Stimulated activated CD4-positive, alpha-beta T cell treated with anti-CD3 and anti-CD28 coated beads, Interleukin-4, amount 100 ng/mL, for 1 hour (primary cell): ENCODE measurements around the gene DOCK1.
"Not testable (repeated sequence)": the region's sequence is repeated elsewhere in the genome, so short reads cannot be mapped to it uniquely, and the experiment has no call there.

ENCODE experiments used
- DNase-seq: peaks from one replicate; pipeline ENCODE4 v3.0.0-alpha.2; 2020

DOCK1 gene

DNA sequence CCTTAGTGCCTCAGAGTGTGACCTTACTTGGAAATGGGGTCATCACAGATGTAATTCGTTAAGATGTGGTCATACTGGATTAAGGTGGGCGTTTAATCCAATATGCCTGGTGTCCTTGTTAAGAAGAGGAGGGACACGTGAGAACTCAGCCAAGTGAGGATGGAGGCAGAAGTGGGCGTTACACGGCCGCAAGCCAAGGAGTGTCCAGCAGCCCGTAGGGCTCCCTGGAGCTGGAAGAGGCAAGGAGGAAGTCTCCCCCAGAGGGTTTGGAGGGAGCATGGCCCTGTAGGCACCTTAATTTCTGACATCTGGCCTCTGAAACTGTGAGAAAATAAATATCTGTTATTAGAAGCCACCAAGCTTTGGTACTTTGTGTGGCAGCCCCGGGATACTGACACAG is 21.3 kb downstream of the DOCK1 start:
- no peak for DNase-seq

DNA sequence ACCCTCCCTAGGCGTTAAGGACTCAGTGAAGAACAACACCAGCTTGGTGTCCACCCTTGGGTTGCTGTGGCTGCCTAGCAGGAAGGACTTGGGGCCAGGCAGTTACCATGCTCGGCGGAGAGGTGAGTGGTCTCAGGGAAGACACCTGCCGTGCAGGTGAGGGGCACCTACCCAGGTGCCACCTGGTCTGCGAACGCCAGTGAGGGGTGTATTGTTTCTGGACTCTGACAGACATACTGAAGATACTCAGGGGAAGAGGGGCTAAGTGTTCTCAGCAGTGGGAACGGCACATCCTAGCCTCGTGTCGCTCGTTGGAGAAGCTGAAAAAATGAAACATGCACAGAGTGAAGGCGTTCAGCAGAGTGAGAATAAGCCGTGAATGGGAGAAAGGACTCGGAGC is 22.6 kb downstream of the DOCK1 start:
- no peak for DNase-seq

DNA sequence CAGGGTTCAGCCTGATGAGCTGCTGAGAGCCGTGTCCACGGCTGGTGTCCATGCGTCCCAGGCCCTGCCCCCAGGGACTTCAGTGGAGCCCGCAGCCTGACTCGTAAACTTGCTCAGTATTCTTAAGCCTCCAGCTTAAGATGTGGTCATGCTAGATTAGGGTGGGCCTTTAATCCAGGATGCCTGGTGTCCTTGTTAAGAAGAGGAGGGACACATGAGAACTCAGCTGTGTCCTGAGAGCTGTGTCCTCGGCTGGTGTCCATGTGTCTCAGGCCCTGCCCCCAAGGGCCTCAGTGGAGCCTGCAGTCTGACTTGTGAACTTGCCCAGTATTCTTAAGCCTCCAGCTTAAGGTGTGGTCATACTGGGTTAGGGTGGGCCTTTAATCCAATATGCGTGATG is 23.0 kb downstream of the DOCK1 start:
- no peak for DNase-seq

DNA sequence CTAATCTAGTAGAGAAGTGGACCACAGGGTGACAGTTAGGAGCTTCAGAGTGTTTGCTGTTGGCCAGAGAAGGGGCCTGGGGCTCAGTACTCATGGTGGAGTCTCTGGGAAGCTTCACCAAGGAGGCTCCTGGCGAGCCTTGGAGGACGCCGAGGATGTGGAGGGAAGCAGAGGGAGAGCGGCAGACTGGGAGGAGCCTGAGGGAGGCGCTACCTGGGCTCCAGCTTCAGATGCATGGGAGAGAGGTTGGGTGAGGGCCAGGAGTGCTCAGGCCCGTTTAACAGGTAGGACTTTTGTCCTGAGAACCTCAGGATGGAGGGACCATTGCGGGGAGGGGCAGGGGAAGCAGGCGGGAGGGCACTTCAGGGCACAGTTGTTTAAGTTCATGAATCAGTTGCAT is 24.2 kb downstream of the DOCK1 start:
- no peak for DNase-seq

DNA sequence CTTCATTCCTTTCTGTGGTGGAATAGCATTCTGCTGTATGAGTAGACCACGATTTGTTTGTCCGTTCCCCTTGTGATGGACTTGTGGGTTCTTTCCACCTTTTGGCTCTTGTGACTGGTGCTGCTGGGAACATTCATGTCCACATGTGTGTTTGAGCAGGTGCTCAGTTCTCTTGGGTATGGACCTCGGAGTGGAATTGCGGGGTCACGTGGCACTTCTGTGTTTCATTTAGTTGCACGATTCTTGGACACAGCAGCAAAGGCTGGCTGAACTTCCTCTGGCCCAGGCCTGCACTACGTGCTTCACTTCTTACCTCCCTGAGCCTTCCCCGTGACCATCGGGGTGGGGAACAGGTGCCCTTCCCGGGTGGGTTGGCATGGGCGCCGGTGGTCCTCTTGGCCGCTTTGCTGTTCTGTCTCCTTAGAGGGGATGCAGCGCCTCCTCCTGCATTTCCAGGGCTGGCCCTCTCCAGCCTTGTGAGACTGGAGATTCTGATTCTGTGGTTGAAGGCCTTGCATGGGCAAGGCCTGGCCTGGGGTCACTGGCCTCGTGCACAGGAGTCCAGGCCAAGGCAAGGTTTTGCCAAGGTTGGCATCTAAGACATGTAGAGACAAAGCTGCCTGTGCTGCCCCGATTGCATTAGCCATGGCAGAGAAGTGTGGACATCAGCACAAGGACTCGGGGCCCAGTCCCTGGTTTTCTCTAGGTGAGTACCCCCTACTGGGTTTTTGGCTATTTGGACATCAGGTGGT is 25.1 kb downstream of the DOCK1 start:
- DNase-seq = no peak

DNA sequence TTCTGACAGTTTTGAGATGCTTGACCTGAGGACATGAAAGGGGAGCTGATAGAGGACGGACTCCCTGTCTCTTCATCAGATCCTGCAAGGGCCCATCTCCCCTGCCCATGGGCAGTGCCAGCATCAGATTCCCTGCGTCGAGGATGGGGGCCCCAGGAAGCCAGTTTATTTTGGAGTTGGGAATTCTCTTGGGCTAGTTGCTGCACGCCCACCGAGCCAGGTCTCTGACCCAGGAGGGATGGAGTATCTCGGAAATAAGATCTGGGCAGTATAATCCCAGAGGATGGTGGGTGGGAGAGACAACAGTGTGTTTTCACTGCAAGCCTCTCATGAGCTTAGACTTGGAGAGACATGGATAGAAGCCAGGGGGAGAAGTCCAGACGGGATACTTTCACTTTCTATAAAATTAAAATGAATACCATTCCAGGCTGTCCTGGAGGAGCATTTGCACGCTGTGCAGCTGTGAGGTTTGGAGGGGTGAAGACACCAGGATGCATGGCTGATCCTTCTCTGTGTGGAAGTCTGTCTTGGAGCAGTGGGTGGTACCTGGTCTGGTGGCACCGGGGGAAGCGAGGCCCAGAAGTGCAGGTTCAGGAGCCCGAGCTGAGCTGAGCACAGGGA is 25.8 kb downstream of the DOCK1 start:
- DNase-seq = no peak

DNA sequence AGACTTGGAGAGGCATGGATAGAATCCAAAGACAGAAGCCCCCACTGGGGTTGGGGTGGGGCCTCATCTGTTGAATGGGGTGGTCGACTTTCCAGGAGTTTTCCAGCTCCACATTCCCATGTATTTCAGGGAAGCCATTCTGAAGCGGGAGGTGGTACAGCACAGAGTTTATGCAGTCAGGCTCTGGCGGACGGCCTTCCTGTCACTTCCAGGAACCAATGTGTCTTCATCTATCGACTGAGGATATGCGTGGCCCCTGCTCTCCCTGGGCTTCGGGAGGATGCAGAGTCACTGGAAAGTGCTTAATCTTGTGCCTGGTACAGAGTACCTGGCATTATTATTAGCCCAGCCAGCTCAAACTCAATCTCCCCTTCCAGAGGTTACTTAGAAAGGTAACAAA is 26.3 kb downstream of the DOCK1 start:
- no peak for DNase-seq

DNA sequence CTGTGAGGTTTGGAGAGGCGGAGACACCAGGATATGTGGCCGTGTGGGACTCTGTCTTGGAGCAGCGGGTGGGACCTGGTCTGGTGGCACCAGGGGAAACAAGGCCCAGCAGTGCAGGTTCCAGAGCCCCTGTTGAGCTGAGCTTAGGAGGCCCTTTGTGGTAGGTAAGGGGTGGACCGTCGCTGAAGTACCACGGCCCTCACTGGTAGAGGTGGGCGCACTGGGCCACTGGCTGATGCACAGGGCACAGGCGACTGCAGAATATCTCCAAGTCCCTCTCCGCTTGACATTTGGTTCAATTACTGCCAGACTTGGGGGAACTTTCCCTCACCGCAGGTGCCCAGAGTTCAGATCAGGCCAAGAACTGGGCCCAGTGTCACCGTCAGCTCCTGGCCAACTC is 27.3 kb downstream of the DOCK1 start:
- DNase-seq = no peak

DNA sequence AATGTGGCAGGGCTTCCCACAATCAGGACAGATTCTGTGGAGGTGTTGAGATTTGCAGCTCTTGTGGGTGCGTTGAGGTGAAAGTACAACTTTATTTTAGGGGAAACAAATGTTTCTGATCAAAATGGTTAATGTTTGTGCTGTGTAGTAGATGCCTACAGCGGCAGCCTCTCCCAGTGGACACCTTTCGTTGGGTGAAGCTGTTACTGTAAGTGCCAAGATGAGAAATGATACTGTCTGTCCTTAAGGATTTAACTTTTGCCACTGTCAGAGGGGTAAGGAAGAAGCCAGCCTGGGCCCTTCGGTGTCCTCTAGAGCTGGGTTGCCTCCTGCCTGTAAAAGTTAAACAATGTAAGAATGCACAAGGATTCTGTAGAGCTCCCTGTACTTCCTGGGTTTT is 27.9 kb downstream of the DOCK1 start:
- DNase-seq = no peak

DNA sequence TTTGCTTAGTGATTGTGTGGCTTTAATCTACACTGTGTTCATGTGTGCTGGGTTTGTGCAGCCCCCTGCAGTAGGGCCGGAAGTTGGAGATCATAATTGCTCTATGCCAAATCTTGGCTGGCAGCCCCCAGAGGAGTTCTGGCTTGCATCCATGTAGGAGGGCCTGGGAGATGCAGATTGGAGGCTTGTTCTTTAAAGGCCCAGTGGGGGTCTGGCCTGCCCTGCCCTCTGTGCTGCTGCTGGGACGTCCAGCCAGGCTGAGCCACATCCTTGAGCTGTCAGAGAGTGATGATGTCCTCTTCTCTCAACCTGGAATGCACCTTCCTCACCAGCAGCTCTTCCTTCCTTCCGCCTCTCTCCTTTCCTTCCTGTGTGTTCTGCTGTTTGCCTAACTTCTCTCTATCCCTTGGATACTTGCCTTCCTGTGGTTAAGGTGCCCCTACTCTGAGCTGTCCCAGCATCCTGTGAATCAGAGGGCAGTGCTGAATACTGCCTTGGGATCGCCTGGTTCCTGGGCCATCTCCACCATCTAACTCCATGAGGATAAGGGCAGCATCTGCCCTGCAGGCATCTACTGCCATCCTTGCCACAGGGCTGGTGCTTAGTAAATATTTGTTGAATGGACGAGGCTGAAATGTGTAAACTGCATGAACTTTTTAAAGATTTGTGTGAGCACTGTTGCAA is 30.2 kb downstream of the DOCK1 start:
- DNase-seq = no peak

DNA sequence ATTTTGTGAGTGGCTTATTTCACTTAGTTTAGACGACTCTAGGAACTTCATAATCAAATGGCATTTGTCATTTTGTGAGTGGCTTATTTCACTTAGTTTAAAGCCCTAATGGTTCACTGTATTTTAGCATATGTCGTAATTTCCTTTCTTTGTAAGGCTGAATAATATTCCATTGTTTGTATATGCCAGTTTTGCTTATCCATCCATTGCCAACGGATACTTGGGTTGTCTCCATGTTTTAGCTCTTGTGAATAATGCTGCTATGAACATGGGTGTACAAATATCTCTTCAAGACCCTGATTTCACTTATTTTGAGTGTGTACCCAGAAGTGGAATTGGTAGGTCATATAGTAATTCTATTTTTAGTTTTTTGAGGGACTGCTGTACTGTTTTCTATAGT is 31.8 kb downstream of the DOCK1 start:
- DNase-seq = no peak

DNA sequence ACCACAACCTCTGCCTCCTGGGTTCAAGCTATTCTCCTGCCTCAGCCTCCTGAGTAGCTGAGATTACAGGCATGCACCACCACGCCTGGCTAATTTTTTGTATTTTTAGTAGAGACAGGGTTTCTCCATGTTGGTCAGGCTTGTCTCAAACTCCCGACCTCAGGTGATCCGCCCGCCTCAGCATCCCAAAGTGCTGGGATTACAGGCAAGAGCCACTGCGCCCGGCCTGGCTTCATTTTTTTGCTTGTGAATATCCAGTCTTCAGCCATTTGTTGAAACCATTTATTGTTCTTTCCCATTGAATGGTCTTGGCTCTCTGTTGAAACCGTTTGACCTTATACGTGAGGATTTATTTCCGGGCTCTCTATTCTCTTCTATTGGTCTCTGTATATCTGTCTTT is 32.9 kb downstream of the DOCK1 start:
- not testable (repeated sequence) for DNase-seq

DNA sequence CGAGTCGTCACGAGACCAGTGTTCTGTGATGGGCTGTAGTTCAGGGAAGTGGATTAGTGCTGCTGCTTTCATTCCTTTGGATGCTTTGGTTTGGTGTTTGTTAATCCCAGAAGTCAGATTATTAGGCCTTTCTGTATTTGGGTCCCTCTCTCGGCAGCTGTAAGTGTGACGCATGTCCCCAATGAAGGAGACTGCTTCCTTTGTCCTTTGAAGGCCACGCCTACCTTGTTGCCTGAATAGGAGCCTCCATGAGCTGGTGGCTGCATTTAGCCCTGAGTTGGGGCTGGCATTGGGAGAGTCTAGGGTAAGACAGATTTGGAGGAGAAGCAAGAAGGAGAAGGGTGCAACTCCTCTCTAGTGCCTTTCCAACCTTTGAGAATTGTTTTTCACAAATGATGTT is 34.5 kb downstream of the DOCK1 start:
- DNase-seq = no peak

DNA sequence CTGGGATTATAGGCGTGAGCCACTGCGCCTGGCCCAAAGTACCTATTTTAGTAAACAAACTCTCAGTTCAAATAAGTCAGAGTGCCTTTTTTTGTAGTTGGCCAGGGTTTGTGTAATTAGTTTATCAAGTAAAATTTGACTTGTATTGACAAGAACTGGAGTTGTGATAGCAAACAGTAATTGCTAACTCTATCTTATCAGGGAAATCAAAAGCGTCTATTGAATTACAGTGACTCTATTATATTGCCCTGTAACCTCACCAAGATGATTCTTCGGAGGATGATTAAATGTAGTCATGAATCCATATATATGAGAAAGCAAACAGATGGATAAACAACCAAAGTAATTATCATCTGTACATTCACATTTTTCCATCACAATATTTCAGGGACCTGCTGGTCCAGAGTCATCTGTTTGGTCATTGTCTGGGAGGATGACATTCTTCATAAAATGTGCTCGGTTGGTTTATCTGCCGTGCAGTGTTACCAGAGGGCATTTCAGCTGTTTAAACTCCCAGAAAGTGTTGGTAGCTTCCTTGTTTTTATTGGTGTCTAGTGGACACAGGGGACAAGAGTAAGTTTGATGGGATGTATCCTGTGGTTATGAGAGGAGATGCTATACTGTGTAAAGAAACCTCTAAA is 35.6 kb downstream of the DOCK1 start:
- no peak for DNase-seq

DNA sequence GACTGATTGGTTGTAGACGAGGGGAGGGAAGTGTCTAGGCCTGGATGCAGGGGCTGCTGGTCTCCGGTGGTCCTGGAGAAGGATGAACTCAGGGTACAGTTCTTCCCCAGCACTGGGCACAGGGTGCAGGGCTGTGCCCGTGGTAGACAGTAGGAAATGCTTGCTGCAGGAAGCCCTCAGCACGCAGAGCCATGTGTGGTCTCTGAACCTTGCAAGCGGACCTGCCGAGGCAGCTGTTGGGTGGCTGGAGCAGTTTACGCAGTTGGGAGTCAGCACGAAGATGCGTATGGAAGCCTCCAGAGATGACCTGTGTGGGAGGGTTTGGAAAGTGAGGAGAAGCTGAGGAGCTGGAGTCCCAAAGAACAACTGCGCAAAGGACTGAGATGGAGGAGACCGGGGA is 39.0 kb downstream of the DOCK1 start:
- DNase-seq = no peak

DNA sequence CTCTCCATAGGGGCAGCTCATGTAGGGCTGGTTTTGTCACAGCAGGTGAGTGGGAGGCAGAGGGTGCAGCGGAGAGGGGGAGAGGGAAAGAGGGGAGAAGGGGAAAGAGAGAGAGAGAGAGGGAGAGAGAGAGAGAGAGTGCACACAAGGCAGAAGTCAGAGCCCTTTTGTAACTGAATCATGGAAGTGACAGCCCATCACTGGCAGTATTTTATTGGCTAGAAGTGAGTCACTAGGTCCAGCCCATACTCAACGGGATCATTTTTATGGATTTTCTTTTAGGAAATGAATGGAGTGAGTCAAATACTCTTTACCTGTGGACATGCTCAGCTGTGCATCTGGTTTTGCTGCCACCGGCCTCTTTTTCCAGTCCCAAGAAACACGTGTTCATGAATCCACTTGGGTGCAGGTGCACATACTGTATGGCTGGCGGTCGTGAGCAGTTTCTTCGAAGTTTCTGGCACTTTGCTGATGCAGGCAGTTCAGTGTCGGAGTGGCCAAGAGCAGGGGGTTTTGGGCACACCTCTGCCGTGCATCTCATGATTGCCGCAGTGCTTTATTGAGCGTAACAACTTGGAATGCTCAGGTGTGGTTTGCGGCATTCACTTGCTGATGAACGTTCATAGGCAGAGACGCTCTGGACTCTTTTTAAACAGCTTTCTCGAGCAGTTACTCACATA is 40.3 kb downstream of the DOCK1 start:
- DNase-seq = no peak

DNA sequence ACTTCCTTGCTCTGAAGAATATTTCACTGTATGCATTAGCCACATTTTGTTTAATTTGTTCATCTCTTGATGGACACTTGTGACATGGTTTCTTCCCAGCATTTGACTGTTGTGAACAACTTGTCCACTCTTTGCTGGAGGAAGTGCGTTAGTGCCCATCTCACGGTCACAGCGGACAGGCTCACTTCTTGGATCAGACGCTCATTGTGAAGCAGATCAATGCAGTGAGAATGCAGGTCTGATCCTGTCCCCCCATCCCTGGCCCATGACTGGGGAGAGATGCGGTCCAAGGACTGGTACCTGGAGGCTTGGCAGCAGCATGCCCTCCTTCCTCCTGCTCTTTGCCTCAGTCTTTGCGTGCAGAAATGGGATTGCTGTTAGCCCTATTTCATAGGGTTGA is 41.5 kb downstream of the DOCK1 start:
- DNase-seq = no peak

DNA sequence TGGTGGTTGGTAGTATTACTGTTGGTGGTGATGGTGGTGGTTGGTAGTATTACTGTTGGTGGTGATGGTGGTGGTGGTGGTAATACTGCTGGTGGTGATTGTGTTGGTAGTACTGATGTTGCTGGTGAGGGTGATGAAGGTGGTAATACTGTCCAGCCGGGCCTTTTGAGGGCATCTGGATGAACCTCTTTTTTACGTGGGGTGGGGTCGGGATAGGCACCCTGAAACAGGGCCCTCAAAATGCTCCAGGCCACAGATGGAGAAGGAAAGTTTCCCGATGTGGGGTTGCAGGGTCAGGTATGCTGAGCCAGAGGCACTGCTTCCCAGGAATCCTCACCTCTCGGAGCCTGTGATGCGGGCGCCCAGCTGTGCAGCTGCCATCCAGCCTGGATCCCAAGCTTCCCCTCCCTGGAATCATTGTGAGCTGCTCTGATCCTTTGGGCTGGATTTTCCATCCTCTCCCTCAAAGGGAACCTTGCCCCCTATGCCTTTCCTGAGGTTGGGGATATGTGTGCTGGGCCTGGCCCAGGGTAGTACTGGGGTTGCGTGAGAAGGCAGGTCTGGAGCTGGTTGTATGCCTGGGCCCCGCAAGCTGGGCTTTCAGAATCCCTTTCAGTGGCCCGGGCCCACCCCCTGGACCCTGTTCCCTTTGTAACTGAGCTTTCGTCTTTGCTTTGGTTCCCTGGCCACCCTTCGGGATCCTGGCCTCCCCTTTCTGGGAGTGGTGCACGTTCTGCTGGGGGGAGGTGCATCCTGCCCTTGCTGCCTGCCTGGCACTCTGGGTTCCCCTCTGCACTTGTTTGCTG is 43.3 kb downstream of the DOCK1 start:
- DNase-seq = no peak

DNA sequence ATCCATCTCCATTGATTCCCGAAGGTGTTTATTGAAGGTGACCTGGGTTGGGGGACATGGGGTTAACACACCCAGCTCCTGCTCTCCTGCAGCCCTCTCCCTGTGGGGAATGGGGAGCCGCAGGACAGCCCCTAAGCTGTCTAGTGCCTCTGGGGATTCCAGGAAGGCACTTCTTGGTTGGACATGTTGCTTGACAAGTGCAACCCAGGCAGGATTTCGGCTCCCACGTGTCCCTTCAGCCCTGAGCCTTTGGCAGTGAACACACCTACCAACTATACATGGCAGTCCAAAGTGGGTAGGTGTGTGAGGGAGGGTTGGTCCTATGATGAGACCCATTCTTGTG is 43.9 kb downstream of the DOCK1 start:
- no peak for DNase-seq

DNA sequence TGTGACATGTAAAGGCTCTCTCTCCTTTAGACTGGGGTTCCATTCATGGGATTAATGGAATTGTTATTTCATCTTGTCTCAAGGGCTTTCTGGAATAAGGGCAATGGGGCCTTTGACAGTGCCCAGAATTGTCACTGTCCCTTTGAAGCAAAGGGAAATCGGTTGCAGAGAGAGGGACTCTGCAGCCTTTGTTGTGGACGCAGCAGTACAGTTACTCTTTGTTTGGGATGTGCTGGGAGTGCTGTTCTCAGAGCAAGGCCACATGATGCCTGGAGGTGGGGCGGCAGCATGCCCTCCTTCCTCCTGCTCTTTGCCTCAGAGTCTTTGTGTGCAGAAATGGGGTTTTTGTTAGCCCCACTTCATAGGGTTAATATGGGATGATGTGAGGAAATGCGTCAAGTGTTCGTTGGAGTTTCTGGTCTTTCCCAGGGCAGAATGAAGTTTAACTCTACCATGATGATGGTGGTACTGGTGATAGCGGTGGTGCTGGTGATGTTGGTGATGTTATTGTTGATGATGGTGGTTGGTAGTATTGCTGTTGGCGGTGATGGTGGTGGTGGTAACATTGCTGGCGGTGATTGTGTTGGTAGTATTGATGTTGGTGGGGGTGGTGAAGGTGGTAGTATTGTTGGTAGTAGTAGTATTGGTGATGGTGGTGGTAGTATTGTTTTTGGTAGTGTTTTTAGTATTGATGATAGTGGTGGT is 45.3 kb downstream of the DOCK1 start:
- DNase-seq = no peak

DNA sequence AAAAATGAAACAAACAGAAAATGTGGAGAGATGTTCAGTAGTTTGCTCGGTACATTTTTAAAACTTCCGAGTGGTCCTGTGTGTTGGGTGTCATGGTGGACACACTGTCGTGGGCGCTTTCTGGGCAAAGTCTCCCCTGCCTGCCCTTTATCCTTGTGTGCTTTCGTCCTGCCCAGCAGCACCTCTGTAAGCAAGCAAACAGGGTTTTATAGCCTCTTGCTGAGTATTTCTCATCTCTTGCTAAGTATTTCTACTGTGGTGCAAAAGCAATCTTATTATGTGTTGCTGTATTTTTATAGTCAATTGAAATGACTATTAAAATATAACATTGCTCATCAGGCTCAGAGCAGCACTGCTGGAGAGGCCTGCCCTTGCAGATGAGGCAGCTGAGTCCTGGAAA is 48.7 kb downstream of the DOCK1 start:
- DNase-seq = no peak

DNA sequence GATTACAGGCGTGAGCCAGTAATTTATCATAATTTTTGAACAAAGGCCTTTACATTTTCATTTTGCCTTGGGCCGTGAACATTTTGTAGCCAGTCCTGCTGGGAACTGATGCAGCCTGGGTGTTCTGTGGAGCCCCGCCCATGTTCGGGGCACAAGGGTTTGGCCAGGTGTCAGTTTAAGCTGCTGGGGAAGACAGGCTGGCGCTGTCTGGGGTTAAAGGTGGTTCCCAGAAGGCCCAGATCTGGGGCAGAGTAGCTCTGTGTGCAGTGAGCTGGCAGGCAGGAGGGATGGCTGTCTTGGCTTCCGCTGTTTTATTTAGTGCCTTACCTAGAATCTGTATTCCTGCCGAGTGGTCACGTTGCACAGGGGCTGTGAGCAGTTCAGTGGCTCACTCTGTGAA is 50.2 kb downstream of the DOCK1 start:
- DNase-seq = no peak
